GM15510 (cell line): Measurements from ENCODE around the gene ARF3.

Source experiments
- POLR2A ChIP-seq: IDR thresholded peaks from 3 replicates; pipeline ENCODE4 v1.6.1; 2011; ENCODE audit warnings: borderline replicate concordance; ENCODE audit not compliant: insufficient read length; ENCODE audit errors: extremely low read depth

ARF3 gene

DNA sequence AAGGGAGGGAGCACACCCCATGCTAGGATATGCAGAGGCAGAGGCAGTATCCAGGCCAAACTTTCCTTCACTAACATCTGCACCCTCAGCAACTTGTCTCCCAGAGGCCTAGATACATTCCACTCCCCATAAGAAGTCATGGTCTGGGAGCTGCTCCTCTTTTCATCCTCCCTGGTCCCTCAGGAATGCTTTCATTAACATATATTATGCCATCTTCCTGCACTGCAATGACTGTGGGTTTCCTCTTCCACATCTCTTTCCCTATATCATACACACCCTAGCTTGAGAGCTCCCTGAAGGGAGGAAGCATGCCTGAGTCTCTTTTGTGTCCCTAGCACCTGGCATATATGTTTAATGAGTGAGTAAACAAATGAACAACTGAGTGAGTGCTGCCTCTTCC lies 33.3 kb upstream of the ARF3 start:
- TF ChIP-seq POLR2A = no peak

DNA sequence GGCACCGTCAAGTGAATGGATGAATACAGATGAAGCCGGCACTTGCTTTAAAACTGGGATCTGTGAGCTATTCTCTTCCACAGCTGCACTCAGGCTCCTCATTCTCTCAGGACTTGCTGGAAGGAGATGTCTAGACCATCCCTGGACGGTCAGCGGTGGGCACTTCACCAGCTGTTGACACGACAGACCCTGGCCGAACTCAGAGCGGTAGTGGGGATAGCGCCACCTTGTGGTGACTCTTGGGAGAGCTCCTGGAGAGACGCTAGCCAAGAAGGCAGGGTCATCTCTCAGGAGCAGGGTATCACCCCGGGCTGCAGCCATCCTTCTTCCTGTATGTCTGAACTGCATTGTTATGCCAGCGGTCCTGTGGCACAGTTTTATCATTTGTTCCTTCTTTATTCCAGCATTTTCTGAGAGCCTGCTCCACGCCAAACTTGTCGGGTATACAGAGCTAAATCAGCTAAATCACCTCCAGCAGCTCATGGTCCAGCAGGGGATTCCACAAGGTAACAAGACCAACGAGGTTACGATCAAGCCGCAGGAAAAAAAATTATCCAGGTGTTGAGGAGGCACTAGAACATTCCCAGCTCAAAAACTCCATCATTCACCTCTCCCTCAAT lies 30.9 kb upstream of the ARF3 start:
- TF ChIP-seq POLR2A = no peak

DNA sequence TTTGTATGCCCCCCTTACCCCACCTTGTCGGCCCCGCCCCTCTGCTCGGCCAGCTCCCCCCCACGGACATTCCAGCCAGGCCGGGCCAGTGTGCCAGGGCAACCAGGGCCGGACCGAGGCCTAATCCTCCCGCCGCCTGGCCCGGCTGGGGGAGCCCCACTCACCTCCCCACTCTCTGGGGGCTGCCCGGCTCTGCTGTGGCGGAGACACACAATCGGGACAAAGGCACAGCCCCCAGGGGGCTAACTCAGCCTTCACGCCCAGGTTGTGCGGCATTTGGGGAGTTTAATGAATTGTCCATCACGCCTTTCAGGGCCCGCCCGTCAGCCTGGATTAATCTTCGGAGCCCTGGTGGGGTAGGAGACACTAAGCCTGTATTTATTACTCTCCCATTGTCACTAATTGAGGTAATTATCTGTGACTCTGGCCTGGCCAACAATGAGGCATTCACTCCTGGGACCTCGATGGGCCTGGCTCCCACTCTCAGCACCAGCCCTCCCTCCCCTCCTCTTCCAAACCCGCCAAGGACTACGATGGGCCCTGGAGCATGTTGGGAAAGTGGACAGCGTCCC lies 29.5 kb upstream of the ARF3 start:
- TF ChIP-seq POLR2A = no peak

DNA sequence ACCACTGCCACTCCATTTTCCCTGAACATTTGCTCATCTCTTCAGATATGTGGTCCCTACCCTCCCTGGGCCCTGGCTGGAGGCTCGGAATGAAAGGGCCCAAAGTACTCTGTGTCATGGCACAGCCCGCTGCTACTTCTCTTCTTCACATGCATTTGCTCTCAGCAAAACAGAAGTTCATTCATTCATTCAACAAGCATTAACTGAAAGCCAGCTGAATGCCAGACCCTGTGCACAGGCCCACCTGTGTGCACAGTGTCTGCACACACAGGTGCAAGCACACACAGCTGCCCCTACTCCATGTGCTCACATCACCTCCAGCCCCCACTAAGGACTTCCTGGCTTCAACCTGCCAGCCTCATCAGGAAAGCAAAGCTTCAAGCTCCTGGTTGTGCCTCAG lies 28.6 kb upstream of the ARF3 start:
- no peak for TF ChIP-seq POLR2A

DNA sequence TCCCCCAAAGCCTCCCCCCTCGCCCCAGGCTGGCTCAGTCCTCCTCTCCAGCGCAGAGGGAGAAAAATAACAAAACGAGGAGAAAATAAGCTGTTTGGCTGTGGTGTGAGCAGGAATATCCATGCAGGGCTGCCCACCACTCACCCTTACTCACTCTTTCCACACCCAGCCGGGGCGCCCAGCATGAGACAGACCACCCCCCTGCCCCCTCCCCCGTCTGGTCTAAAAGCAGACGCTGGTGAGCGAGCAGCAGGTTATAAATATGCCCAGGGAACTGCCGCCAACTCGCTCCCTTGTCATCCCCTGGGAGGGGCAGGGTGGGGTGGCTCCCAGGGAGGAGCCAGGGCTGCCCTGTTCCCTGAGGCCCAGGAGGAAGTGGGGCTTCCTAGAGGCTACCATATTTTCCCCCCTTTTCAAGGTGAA lies 28.2 kb upstream of the ARF3 start:
- TF ChIP-seq POLR2A = no peak

DNA sequence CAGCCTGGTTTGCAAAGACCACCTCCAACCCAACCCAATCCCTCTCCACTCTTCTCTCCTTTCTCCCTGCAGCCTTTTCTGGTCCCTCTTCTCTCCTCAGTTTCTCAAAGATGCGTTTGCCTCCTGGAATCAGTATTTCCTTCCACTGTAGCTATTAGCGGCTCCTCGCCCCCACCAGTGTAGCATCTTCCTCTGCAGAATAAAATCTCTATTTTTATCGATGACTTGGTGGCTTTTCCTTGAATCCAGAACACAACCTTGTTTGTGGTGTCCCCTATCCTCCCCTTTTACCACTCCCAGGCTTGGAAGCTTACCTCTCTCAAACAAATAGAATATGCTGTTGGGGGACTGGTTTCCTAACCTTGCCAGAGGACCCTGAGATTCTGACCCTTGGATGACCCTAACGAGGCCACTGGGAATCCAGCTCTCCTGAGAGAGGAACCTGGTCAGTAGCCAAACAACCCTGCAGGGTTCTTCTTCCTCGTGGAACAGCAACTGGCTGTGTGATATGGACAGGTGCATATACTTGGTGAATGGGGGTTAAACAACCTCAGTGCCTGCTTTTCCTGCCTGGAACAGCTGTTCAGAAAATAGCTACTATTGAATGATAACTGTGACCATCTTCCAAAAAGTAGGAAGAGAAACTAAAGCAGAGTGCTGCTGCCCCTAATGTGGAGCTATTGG lies 25.3 kb upstream of the ARF3 start:
- no peak for TF ChIP-seq POLR2A

DNA sequence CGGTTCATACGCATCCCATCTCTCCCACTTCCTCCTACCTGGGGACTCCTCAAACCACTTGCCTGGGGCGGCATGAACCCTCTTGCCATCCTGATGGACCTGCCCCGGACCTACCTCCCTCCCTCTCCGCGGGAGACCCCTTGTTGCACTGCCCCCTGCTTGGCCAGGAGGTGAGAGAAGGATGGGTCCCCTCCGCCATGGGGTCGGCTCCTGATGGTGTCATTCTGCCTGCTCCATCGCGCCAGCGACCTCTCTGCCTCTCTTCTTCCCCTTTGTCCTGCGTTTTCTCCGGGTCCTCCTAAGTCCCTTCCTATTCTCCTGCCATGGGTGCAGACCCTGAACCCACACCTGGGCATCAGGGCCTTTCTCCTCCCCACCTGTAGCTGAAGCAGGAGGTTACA lies 24.5 kb upstream of the ARF3 start:
- no peak for TF ChIP-seq POLR2A

DNA sequence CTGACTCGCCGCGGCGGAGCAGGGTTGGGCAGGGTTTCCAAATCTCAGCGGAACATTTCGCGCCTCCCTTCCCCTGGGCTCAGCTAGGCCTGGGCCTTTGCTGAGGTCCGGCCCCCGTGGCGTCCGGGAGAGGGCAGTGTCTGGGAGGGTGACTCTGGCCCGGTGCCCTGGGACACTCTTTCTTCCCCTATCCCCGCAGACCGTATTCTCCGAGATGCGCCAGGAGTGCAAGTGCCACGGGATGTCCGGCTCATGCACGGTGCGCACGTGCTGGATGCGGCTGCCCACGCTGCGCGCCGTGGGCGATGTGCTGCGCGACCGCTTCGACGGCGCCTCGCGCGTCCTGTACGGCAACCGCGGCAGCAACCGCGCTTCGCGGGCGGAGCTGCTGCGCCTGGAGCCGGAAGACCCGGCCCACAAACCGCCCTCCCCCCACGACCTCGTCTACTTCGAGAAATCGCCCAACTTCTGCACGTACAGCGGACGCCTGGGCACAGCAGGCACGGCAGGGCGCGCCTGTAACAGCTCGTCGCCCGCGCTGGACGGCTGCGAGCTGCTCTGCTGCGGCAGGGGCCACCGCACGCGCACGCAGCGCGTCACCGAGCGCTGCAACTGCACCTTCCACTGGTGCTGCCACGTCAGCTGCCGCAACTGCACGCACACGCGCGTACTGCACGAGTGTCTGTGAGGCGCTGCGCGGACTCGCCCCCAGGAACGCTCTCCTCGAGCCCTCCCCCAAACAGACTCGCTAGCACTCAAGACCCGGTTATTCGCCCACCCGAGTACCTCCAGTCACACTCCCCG lies 23.9 kb upstream of the ARF3 start:
- TF ChIP-seq POLR2A = no peak

DNA sequence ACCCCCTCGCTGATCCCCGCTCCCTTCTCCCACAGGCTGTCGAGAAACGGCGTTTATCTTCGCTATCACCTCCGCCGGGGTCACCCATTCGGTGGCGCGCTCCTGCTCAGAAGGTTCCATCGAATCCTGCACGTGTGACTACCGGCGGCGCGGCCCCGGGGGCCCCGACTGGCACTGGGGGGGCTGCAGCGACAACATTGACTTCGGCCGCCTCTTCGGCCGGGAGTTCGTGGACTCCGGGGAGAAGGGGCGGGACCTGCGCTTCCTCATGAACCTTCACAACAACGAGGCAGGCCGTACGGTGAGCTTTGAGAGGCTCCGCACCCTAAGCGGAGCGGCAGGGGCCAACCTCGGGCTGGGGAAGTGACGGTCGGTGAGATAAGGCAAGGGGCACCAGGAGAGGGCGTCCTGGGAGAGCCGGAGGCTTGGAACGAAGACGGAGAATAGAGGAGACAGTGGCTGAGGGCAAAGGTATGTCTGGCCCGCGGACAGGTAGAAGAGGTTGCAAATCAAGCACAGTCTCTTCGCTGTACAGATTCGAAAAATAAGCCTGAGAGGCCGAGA lies 23.2 kb upstream of the ARF3 start:
- TF ChIP-seq POLR2A = no peak

DNA sequence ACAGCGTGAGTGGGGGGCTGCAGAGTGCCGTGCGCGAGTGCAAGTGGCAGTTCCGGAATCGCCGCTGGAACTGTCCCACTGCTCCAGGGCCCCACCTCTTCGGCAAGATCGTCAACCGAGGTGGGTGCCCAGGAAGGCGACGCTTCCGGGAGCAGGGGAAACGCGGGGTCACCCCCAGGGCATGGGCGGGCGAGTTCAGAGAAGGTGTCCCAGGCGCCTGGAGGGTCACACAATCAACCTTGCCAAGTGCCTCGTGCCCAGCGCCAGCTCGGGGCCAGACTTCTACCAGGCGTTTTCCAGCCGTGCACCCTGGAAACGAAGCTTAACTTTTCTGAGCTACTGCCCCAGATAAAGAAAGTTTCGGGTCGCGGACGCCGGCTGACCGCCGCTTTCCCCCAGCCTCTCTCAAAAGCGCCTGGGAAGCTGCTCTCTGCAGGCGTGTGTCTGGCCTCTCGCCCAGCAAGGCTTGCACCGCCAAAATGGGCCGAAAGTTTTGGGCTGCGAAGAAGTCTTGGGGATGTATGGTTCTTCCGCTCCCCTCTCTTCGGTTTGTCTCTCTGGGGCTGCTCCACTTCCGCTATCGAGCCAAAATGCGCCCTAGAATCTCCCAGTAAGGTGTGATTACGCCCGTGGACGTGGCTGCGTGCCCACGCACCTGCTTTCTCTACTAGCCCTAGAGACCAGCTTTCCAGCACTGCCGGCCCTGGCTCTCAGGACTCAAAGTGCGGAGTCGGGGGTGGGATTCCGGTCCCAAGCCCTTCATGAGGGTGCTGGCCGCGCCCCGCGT lies 22.5 kb upstream of the ARF3 start:
- TF ChIP-seq POLR2A = no peak

DNA sequence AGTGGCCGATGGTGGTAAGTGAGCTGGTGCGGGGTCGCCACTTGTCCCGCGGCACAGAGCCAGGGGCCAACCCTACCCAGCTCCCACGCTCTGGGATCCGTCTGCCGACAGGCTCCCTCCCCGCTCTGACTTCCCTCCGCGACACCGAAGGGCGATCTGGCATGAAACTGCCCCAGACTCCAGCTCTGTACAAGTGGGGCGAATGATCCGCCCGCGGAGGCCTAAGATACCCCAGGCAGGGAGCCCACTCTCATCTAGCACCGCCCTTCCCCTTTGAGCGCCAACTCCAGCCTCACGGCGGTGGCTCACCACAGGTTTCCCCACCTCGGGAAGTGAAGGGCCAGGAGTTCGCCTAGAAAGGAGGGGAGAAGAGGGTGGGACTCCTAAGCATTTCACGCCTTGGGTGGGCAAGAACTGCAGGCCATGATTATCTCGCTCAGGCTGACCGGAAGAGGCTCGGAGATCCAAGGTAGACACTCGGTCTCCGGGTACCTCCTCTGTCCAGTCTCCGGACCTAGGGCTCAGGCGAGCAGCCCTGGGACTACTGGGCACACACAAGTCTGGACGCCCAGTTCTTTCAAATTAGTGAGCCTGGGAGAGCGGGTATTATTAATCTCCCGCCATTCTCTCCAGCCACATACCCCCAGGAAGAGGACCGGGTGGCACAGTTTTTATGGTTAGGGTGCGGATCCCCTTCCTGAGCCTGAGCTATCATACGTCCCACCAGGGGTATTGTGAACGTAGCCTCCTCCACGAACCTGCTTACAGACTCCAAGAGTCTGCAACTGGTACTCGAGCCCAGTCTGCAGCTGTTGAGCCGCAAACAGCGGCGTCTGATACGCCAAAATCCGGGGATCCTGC lies 21.7 kb upstream of the ARF3 start:
- TF ChIP-seq POLR2A = no peak

DNA sequence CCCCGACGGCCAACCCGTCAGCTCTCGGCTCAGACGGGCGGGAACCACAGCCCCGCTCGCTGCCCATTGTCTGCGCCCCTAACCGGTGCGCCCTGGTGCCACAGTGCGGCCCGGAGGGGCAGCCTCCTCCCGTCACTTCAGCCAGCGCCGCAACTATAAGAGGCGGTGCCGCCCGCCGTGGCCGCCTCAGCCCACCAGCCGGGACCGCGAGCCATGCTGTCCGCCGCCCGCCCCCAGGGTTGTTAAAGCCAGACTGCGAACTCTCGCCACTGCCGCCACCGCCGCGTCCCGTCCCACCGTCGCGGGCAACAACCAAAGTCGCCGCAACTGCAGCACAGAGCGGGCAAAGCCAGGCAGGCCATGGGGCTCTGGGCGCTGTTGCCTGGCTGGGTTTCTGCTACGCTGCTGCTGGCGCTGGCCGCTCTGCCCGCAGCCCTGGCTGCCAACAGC lies 21.0 kb upstream of the ARF3 start, which contains the start of gene WNT1:
TSS of gene WNT1 (plus strand) at position 32 of the 450 bp plus-strand sequence. CDS start at position 361, 329 bp downstream.
- TF ChIP-seq POLR2A = no peak
